CD4-positive, alpha-beta T cell (primary cell): ENCODE data around the gene LSM6. TPM values are rescaled to one million over a fixed set of nuclear protein-coding genes. Genes with fewer than 3 reads are reported as not detected.

Source experiments
- ATAC-seq: fragments of 200-7000 bp; cut with Tn5 transposase; one replicate; pipeline ENCODE4 v1.10.0; 2022; ENCODE audit warnings: mild to moderate bottlenecking; ENCODE audit not compliant: poor library complexity
- CTCF ChIA-PET: fragments of 350-600 bp; sonication (Branson Sonifier 250); formaldehyde crosslinking; loops from one replicate; lab custom pipeline; 2021; ENCODE audit warnings: antibody characterized with exemption, inconsistent platforms; lab: Charles Lee
- POLR2A ChIA-PET: fragments of 350-600 bp; sonication (Branson Sonifier 250); formaldehyde crosslinking; loops from one replicate; lab custom pipeline; 2021; ENCODE audit warnings: antibody characterized with exemption, inconsistent platforms; lab: Charles Lee
- DNase-seq, 14 experiments: peaks; one replicate each; pipeline ENCODE4 v3.0.0-alpha.2; 2013 to 2020; ENCODE audit warnings: mixed read lengths in 2 of 14
- H3K27ac ChIP-seq, 2 donors: one replicate each; pipeline versions ENCODE4 v1.5.1 to v1.7.0; 2013; ENCODE audit warnings: low read length in 2 of 2, low read depth in 1 of 2, mild to moderate bottlenecking in 1 of 2
- H3K27me3 ChIP-seq, 2 experiments: 1 replicate in 1 of 2; 2 replicates in 1 of 2; pipeline versions ENCODE4 v1.6.1 to v1.7.0; 2013; ENCODE audit warnings: low read length in 2 of 2, control low read depth in 1 of 2, mild to moderate bottlenecking in 1 of 2, moderate library complexity in 1 of 2; ENCODE audit not compliant: insufficient read depth in 2 of 2, control insufficient read depth in 1 of 2
- H3K36me3 ChIP-seq: one replicate; pipeline ENCODE4 v1.6.1; 2013; ENCODE audit warnings: low read length, control low read depth; ENCODE audit not compliant: insufficient read depth
- H3K4me1 ChIP-seq: one replicate; pipeline ENCODE4 v1.6.1; 2013; ENCODE audit warnings: low read length, control low read depth; ENCODE audit not compliant: insufficient read depth
- H3K4me3 ChIP-seq: one replicate; pipeline ENCODE4 v1.5.1; 2013; ENCODE audit warnings: mild to moderate bottlenecking, low read length, moderate library complexity
- H3K9me3 ChIP-seq, 2 experiments: 1 replicate in 1 of 2; 2 replicates in 1 of 2; pipeline versions ENCODE4 v1.6.1 to v1.7.0; 2013; ENCODE audit warnings: low read length in 2 of 2, mild to moderate bottlenecking in 2 of 2, control low read depth in 1 of 2, moderate library complexity in 1 of 2; ENCODE audit not compliant: control insufficient read depth in 1 of 2, insufficient read depth in 1 of 2
- H3K27ac Mint-ChIP-seq: one replicate; pipeline ENCODE4 v1.8.0; 2020; ENCODE audit warnings: mixed read lengths
- H3K27me3 Mint-ChIP-seq: one replicate; pipeline ENCODE4 v1.8.0; 2021; ENCODE audit warnings: mixed read lengths
- H3K36me3 Mint-ChIP-seq: one replicate; pipeline ENCODE4 v1.8.0; 2021; ENCODE audit warnings: low read depth, mixed read lengths
- H3K4me1 Mint-ChIP-seq: one replicate; pipeline ENCODE4 v1.8.0; 2021; ENCODE audit warnings: low read depth, mixed read lengths
- H3K4me3 Mint-ChIP-seq: one replicate; pipeline ENCODE4 v1.8.0; 2020; ENCODE audit warnings: mild to moderate bottlenecking, mixed read lengths
- H3K9me3 Mint-ChIP-seq: one replicate; pipeline ENCODE4 v1.8.0; 2020; ENCODE audit warnings: mixed read lengths
- intact Hi-C, 2 experiments: fragments of 100-400 bp; cut with DNase I in 1 of 2; cut with micrococcal nuclease in 1 of 2; formaldehyde crosslinking; loops; one replicate each; pipeline versions ENCODE4 v1.15.1 to v1.9.0; 2023 to 2025; cut with DNase I, micrococcal nuclease
- total RNA-seq, 174 experiments: library from RNA in 2 of 174; stranded (reverse) in 2 of 174; gene quantifications; one replicate each; pipeline ENCODE4 v1.2.3 and lab custom pipeline; 2021 to 2026
- TF ChIP-seq, protein P1 (sequence below): fragments of 200-600 bp; IDR thresholded peaks from one replicate; pipeline ENCODE4 v1.8.0; 2022; ENCODE audit warnings: antibody characterized with exemption, mild to moderate bottlenecking

Gene LSM6
- total RNA-seq, 2 experiments from 2014 or later, result 33.8 to 34.2 TPM

DNA sequence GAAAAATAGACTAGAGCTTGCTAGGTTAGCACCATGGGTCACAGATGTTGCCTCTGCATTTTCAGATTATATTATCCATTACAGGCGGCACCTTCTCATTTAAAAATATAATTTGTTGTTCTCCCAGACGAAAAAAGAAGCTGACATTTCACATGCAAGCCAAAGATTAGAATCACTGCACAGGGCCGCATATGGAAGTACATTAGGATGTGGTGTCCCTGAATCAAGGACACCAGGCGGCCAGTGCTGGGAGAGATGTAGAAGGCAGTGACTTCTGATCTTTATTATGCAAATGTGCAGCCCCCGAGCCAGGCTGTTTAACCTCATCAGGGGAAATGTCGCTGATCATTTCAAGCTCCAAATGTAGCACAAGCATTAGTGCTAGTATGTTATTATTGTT is 61.6 kb downstream of the LSM6 start:
- TF ChIP-seq, protein P1, sequence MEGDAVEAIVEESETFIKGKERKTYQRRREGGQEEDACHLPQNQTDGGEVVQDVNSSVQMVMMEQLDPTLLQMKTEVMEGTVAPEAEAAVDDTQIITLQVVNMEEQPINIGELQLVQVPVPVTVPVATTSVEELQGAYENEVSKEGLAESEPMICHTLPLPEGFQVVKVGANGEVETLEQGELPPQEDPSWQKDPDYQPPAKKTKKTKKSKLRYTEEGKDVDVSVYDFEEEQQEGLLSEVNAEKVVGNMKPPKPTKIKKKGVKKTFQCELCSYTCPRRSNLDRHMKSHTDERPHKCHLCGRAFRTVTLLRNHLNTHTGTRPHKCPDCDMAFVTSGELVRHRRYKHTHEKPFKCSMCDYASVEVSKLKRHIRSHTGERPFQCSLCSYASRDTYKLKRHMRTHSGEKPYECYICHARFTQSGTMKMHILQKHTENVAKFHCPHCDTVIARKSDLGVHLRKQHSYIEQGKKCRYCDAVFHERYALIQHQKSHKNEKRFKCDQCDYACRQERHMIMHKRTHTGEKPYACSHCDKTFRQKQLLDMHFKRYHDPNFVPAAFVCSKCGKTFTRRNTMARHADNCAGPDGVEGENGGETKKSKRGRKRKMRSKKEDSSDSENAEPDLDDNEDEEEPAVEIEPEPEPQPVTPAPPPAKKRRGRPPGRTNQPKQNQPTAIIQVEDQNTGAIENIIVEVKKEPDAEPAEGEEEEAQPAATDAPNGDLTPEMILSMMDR, result no peak
- intact Hi-C loops, result no loop called here
- no peak overlapping the region for H3K4me3 Mint-ChIP-seq
- ATAC-seq (no peak), DNase-seq (no peak)
- H3K4me1 Mint-ChIP-seq, result peaks cover 5% of the 10 kb centered on the region
- Histone ChIP-seq H3K4me3 (no peak overlapping the region), H3K27ac (no peak overlapping the region), H3K27me3 (no peaks in the 10 kb centered on the region), H3K36me3 (no peaks in the 10 kb centered on the region), H3K4me1 (peaks cover 2% of the 10 kb centered on the region), H3K9me3 (no peaks in the 10 kb centered on the region)
- ChIA-PET POLR2A (no interaction called here), CTCF (no interaction called here)
- H3K9me3 Mint-ChIP-seq, result no peaks in the 10 kb centered on the region
- no peak overlapping the region for H3K27ac Mint-ChIP-seq
- no peaks in the 10 kb centered on the region for H3K36me3 Mint-ChIP-seq
- H3K27me3 Mint-ChIP-seq, result peaks cover 10% of the 10 kb centered on the region

DNA sequence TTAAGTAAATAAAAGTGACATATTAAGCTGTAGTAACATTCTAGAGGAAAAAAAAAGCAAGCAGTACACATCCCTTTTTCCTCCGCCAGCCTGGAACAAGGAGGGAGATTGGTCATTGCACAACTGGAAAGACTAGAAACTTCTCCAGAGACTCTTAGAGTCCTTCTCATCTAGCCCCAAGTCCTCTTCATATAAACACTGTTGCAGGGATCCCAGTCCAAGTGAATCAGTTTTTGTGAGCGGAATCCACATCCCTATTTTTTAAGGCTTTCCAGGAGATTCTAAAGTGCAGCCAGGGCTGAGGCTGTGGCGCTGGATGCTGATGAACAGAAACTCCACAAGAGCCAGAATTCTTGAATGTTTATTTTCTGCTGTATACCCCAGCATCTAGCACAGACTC is 62.6 kb downstream of the LSM6 start:
- no peak for DNase-seq
- Histone ChIP-seq H3K9me3 (no peaks in the 10 kb centered on the region), H3K36me3 (no peaks in the 10 kb centered on the region), H3K27me3 (no peaks in the 10 kb centered on the region), H3K4me3 (no peak overlapping the region), H3K27ac (no peak overlapping the region), H3K4me1 (peaks cover 5% of the 10 kb centered on the region)
- H3K4me1 Mint-ChIP-seq, result peaks cover 11% of the 10 kb centered on the region
- no peak for ATAC-seq
- TF ChIP-seq, protein P1, result no peak
- no peaks in the 10 kb centered on the region for H3K36me3 Mint-ChIP-seq
- H3K27ac Mint-ChIP-seq, result no peak overlapping the region
- intact Hi-C loops, result no loop called here
- POLR2A ChIA-PET, result no interaction called here
- H3K9me3 Mint-ChIP-seq, result no peaks in the 10 kb centered on the region
- no peak overlapping the region for H3K4me3 Mint-ChIP-seq
- CTCF ChIA-PET, result no interaction called here
- peaks cover 10% of the 10 kb centered on the region for H3K27me3 Mint-ChIP-seq

Other genes with a start within 250 kb of the LSM6 start
- gene ZNF827, start 236.9 kb upstream of the LSM6 start, total RNA-seq, result 10 to 100 TPM; 13.7 to 14.3 TPM
- 1 to 10 TPM; 1.7 to 2.0 TPM for gene REELD1, start 38.8 kb downstream of the LSM6 start, total RNA-seq